ENCODE results near the gene TCEA2.

TCEA2 gene

GRCh38 chr20:64025101-64025825, 37.7 kb upstream of the TCEA2 start:
- DNase-seq (ENCODE audit: insufficient read length, low spot score), result no peak
- no peak for FAIRE-seq
- TF ChIP-seq CTCF (IDR thresholded peaks at IDR 0.05; ENCODE audit: insufficient read depth, missing control alignments), result no peak

GRCh38 chr20:64025826-64026412, 37.1 kb upstream of the TCEA2 start:
- DNase-seq (ENCODE audit: insufficient read length, low spot score), result no peak
- no peak for TF ChIP-seq CTCF (IDR thresholded peaks at IDR 0.05; ENCODE audit: insufficient read depth, missing control alignments)
- FAIRE-seq, result no peak

GRCh38 chr20:64027981-64028685, 34.9 kb upstream of the TCEA2 start:
- no peak for TF ChIP-seq CTCF (IDR thresholded peaks at IDR 0.05; ENCODE audit: insufficient read depth, missing control alignments)
- DNase-seq (ENCODE audit: insufficient read length, low spot score), result no peak
- no peak for FAIRE-seq

GRCh38 chr20:64029293-64030117, 33.5 kb upstream of the TCEA2 start:
- FAIRE-seq (no peak), DNase-seq (ENCODE audit: insufficient read length, low spot score) (no peak)
- no peak for TF ChIP-seq CTCF (IDR thresholded peaks at IDR 0.05; ENCODE audit: insufficient read depth, missing control alignments)

- DNase-seq (ENCODE audit: insufficient read length, low spot score) (no peak), FAIRE-seq (no peak)
- TF ChIP-seq CTCF (IDR thresholded peaks at IDR 0.05; ENCODE audit: insufficient read depth, missing control alignments), result no peak
Measured at GRCh38 chr20:64030371-64031134, 32.4 kb upstream of the TCEA2 start.

- DNase-seq (ENCODE audit: insufficient read length, low spot score) (no peak), FAIRE-seq (no peak)
- TF ChIP-seq CTCF (IDR thresholded peaks at IDR 0.05; ENCODE audit: insufficient read depth, missing control alignments), result no peak
Measured at GRCh38 chr20:64031822-64032314, 31.1 kb upstream of the TCEA2 start.

Measured in D721Med (cell line).